HG03520 (cell line): Measurements from ENCODE around the gene PARP2.

Experiments
- ATAC-seq: cut with Tn5 transposase; IDR thresholded peaks from one replicate; pipeline ENCODE4 v1.9.1; 2021; ENCODE audit warnings: mild to moderate bottlenecking, moderate library complexity; ENCODE audit not compliant: unreplicated experiment

PARP2 gene

DNA sequence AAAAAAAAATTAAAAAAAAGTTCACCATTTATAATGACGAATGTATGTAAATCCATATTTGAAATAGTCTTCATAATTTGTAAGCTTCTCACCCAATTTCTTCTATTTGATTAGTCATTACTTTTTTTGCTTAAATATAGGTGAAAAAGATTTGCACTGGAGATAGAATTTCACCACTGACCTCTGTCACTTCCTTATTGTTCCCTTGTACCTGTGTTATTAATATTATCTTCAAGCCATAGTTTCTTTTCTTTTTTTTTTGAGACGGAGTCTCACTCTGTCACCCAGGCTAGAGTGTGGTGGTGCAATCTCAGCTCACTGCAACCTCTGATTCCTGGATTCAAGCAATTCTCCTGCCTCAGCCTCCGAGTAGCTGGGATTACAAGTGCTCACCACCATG, 54.1 kb downstream of the PARP2 start:
- ATAC-seq, result no peak

DNA sequence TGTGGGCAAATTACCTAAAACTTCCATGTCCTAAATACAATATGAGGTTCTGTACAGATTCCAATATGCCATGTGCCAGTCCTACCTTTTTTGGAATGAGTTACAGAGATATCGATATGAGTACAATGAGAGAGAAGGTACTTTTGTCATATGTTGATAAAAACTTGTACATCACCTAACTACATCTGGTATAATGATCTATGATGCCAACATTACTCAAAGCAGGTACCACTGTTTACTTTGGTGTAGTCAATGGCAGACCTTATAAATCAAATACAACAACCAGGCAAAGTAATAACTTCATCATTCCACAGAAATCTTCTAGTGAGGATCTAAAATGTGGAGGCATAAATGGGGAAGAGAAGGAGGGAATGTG, 57.1 kb downstream of the PARP2 start:
- no peak for ATAC-seq

DNA sequence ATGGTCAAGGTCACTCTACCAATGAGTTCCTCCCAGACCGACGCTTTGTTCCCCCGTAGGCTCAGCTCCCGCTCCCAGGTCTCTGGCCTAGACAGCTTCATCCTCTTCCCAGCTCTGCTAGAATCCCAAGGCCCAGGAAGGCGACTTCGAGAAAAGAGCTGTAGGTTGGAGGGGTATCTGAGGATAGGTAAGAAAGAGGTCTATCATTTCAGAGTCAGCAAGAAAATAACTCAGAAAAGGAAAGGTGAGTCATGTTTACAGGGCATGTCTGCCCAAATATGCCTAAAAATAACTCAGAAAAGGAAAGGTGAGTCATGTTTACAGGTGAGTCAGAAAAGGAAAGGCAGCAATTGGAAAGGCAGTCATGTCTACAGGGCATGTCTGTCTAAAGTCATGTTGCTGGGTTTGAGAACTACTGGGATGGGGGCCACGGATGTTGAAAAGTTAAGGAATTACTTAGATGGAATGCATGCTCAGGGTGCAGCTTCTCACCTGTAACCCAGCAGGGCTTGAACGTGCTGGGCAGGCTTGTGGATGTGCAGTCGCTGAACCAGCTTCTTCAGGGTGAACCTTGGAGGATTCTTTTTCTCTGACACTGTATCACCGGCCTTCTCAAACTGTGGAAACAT, 57.6 kb downstream of the PARP2 start:
- no peak for ATAC-seq

DNA sequence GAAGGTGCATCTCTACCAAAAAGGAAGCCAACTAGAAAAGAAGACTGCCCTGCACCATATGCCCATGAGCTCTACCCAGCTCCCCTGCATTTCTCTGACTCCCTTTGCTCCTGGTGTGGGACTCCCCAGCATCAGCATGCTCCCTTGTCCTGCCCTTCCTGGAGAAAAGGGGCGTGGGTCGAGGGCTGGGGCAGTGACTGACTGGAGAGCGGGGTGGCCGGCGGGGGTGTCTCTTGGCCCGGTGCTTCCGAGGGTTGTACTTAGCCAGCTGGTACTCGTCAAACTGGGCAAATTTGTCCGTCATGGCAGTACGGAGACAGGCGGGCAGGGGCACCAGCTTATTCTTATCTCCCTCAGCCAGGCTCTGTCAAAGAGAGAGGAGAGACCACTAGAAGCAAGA, 60.1 kb downstream of the PARP2 start:
- ATAC-seq, result no peak
